GM12875 (cell line): ENCODE data around the gene SDK1.
"Not testable (repeated sequence)": the region's sequence is repeated elsewhere in the genome, so short reads cannot be mapped to it uniquely, and the experiment has no call there.

Experiments
- H3K4me3 ChIP-seq: one replicate; pipeline ENCODE4 v1.5.1; 2011; ENCODE audit warnings: low read depth, low read length, control low read depth
- CTCF ChIP-seq: IDR thresholded peaks from 2 replicates; pipeline ENCODE4 v1.5.1; 2011; ENCODE audit warnings: low read depth, mild to moderate bottlenecking, control low read depth, inconsistent platforms, low read length, moderate library complexity, borderline replicate concordance; ENCODE audit not compliant: insufficient read depth

The SDK1 gene

GRCh38 chr7:4260867-4261600 lies 960.0 kb downstream of the SDK1 start:
- no peak for TF ChIP-seq CTCF
- no peak overlapping the region for H3K4me3 ChIP-seq

- no peak for TF ChIP-seq CTCF
- no peak overlapping the region for H3K4me3 ChIP-seq
Measured at GRCh38 chr7:4261601-4261960, 960.5 kb downstream of the SDK1 start.

GRCh38 chr7:4264206-4264605 lies 963.2 kb downstream of the SDK1 start:
- not testable (repeated sequence) for H3K4me3 ChIP-seq

- H3K4me3 ChIP-seq = no peak overlapping the region
- TF ChIP-seq CTCF = no peak
Measured at GRCh38 chr7:4265066-4265465, 964.0 kb downstream of the SDK1 start.

GRCh38 chr7:4265676-4266075 lies 964.6 kb downstream of the SDK1 start:
- H3K4me3 ChIP-seq = no peak overlapping the region
- no peak for TF ChIP-seq CTCF

- no peak overlapping the region for H3K4me3 ChIP-seq
- TF ChIP-seq CTCF = no peak
Measured at GRCh38 chr7:4266270-4267040, 965.4 kb downstream of the SDK1 start.

- no peak overlapping the region for H3K4me3 ChIP-seq
- no peak for TF ChIP-seq CTCF
Measured at GRCh38 chr7:4267341-4268039, 966.4 kb downstream of the SDK1 start.
